GM10266 (cell line): ENCODE results near the gene GALNT18.

Experiments
- DNase-seq: peaks from one replicate; pipeline ENCODE4 v3.0.0; 2012; ENCODE audit errors: extremely low spot score
- CTCF ChIP-seq: IDR thresholded peaks from 2 replicates; pipeline ENCODE4 v1.5.1; 2012; ENCODE audit warnings: mild to moderate bottlenecking, low read depth; ENCODE audit not compliant: control insufficient read depth, insufficient read depth; ENCODE audit errors: missing control alignments

Gene GALNT18

DNA sequence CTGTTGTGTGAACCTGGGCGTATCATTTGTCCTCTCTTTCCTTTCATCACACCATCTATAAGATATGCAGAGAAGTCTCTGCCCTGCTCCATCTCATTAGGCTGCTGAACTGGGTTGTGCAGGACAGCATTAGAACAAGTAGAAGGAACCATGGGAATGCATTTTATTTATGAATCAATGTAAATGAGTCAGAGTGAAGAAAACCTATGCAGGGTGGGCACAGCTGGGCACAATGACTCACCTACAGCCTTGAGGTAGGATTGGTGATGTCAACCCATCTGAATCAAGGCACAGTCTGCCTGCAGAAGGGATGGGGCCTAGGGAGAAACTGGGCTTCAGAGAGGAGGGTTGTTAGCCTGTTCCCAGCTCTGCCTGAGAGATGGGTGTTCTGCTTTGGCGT, 392.2 kb downstream of the GALNT18 start:
- TF ChIP-seq CTCF: no peak
- DNase-seq: no peak

GRCh38 chr11:11227296-11228085, 394.3 kb downstream of the GALNT18 start:
- no peak for TF ChIP-seq CTCF
- no peak for DNase-seq
